Purkinje cell (primary cell): ENCODE results near the gene NAE1. TPM values are rescaled to one million over a fixed set of nuclear protein-coding genes. Genes with fewer than 3 reads are reported as not detected.

Experiments used
- polyA plus RNA-seq: library from polyadenylated mRNA; unstranded; fragments of >200 nt; fragmentation: Nextera tagmentation; gene quantifications from 2 replicates; pipeline ENCODE4 v1.2.1, GENCODE V29; 2014

The NAE1 gene
- 161 and 180 TPM in 2 replicates for polyA plus RNA-seq

GRCh38 chr16:66830422-66831404 lies at the start of gene NAE1:
Gene NAE1, minus strand, starts transcription at chr16:66830976. Its CDS starts 77 bp downstream, at chr16:66830899.

GRCh38 chr16:66844342-66845079 lies 13.7 kb upstream of the NAE1 start, which contains the start of gene CA7:
Gene CA7, plus strand, starts transcription at chr16:66844414. Its CDS starts 74 bp downstream, at chr16:66844488.

GRCh38 chr16:66801320-66802105 lies 29.3 kb downstream of the NAE1 start, which contains the start of gene TERB1:
Gene TERB1, minus strand, starts transcription at chr16:66801584. Its CDS starts 4,786 bp downstream, at chr16:66796798.

Other genes with a start within 250 kb of the NAE1 start
- gene CMTM3, start 226.3 kb downstream of the NAE1 start, polyA plus RNA-seq = 0.87 TPM in 1 of 2 replicates, not detected in the other
- 6.6 and 12.9 TPM in 2 replicates for gene CMTM4, start 134.2 kb downstream of the NAE1 start, polyA plus RNA-seq
- 55.7 and 65.1 TPM in 2 replicates for gene DYNC1LI2, start 79.4 kb downstream of the NAE1 start, polyA plus RNA-seq
- gene TERB1, start 29.4 kb downstream of the NAE1 start, polyA plus RNA-seq = 0.34 TPM in 1 of 2 replicates, not detected in the other
- gene CA7, start 13.4 kb upstream of the NAE1 start, polyA plus RNA-seq = 15.9 and 38.9 TPM in 2 replicates
- 20.4 and 21.6 TPM in 2 replicates for gene PDP2, start 49.5 kb upstream of the NAE1 start, polyA plus RNA-seq
- gene CDH16, start 87.9 kb upstream of the NAE1 start, polyA plus RNA-seq = not detected in 2 replicates
- not detected in 2 replicates for gene RRAD, start 94.6 kb upstream of the NAE1 start, polyA plus RNA-seq
- 100 and 132 TPM in 2 replicates for gene CIAO2B, start 103.4 kb upstream of the NAE1 start, polyA plus RNA-seq
- 0.81 and 2.0 TPM in 2 replicates for gene CES2, start 104.5 kb upstream of the NAE1 start, polyA plus RNA-seq
- gene CES3, start 130.3 kb upstream of the NAE1 start, polyA plus RNA-seq = 0.86 and 0.90 TPM in 2 replicates
- gene CES4A, start 157.6 kb upstream of the NAE1 start, polyA plus RNA-seq = 2.8 and 6.0 TPM in 2 replicates
- 3.7 and 7.3 TPM in 2 replicates for gene CBFB, start 198.2 kb upstream of the NAE1 start, polyA plus RNA-seq